GM12878 (cell line): ENCODE results near the gene CYP26B1. TPM values are rescaled to one million over a fixed set of nuclear protein-coding genes. Genes with fewer than 3 reads are reported as not detected.

ENCODE experiments used
- ATAC-seq: fragments of 200-7000 bp; cut with Tn5 transposase; 3 replicates; pipeline ENCODE4 v1.9.1; 2020; ENCODE audit warnings: mild to moderate bottlenecking, moderate library complexity
- BruUV-seq: library from RNA; stranded (reverse); fragments of 400-500 nt; replicated peaks from 2 replicates; lab custom pipeline; 2021; lab: Mats Ljungman, UMichigan
- CTCF ChIA-PET: fragments of 300-600 bp; sonication (Branson Sonifier 250); formaldehyde crosslinking; extraction: SDS; loops from one replicate; lab custom pipeline; 2021; ENCODE audit warnings: inconsistent platforms; lab: Yijun Ruan, JAX
- POLR2A ChIA-PET: fragments of 350-600 bp; formaldehyde crosslinking; extraction: SDS; loops from one replicate; lab custom pipeline; 2021; ENCODE audit warnings: inconsistent platforms; lab: Charles Lee
- RAD21 ChIA-PET: fragments of 300-600 bp; sonication (Branson Sonifier 250); formaldehyde crosslinking; loops from one replicate; lab custom pipeline; 2023; ENCODE audit warnings: antibody characterized with exemption; ENCODE audit not compliant: unreplicated experiment; lab: Charles Lee
- SMC1A ChIA-PET: fragments of 300-600 bp; sonication (Branson Sonifier 250); formaldehyde crosslinking; loops from one replicate; lab custom pipeline; 2023; ENCODE audit not compliant: unreplicated experiment, uncharacterized antibody; lab: Charles Lee
- DNase-seq: peaks from one replicate; pipeline ENCODE4 v3.0.0-alpha.2; 2011; ENCODE audit warnings: low read depth, low spot score
- FAIRE-seq: peaks from 3 replicates; lab custom pipeline; 2011; peaks lifted over from hg19 to GRCh38; lab: Jason Lieb, UNC
- H2AFZ ChIP-seq: 2 replicates; pipeline ENCODE4 v1.6.0; 2011; ENCODE audit warnings: low read depth, low read length, control low read depth; ENCODE audit not compliant: control insufficient read depth
- H3K27ac ChIP-seq: 2 replicates; pipeline ENCODE4 v1.5.1; 2011; ENCODE audit warnings: control low read depth; ENCODE audit not compliant: control insufficient read depth, insufficient read depth
- H3K27me3 ChIP-seq, 2 experiments: replicated peaks in 1 of 2; 2 replicates each; pipeline versions ENCODE4 v1.6.0 to v1.6.1; 2011; ENCODE audit warnings: low read length in 1 of 2; ENCODE audit not compliant: control insufficient read depth in 2 of 2, insufficient read depth in 2 of 2
- H3K36me3 ChIP-seq, 2 experiments: 2 replicates each; pipeline ENCODE4 v1.5.1; 2011; ENCODE audit warnings: low read length in 1 of 2; ENCODE audit not compliant: control insufficient read depth in 2 of 2, insufficient read depth in 2 of 2
- H3K4me1 ChIP-seq: 2 replicates; pipeline ENCODE4 v1.6.1; 2011; ENCODE audit warnings: mild to moderate bottlenecking, low read length, moderate library complexity, mixed read lengths; ENCODE audit not compliant: control insufficient read depth, insufficient read depth
- H3K4me2 ChIP-seq: 2 replicates; pipeline ENCODE4 v1.6.0; 2011; ENCODE audit warnings: control low read depth; ENCODE audit not compliant: control insufficient read depth, insufficient read depth
- H3K4me3 ChIP-seq: fragments of 200-600 bp; sonication (generic); 2 replicates; pipeline ENCODE4 v1.5.1; 2016
- H3K79me2 ChIP-seq: 2 replicates; pipeline ENCODE4 v1.6.0; 2011; ENCODE audit warnings: low read length; ENCODE audit not compliant: control insufficient read depth, insufficient read depth
- H3K9ac ChIP-seq: 2 replicates; pipeline ENCODE4 v1.8.0; 2011; ENCODE audit warnings: low read length, control low read depth, mixed read lengths; ENCODE audit not compliant: control insufficient read depth, insufficient read depth
- H3K9me3 ChIP-seq: replicated peaks from 3 replicates; pipeline ENCODE4 v1.5.1; 2011; ENCODE audit warnings: mild to moderate bottlenecking, low read length; ENCODE audit not compliant: control insufficient read depth, insufficient read depth
- H4K20me1 ChIP-seq: 2 replicates; pipeline ENCODE4 v1.6.0; 2011; ENCODE audit not compliant: control insufficient read depth, insufficient read depth
- CEBPB ChIP-seq, 2 experiments: fragments of 150-350 bp in 1 of 2; IDR thresholded peaks; 2 replicates each; pipeline ENCODE4 v1.6.1; 2012 to 2014; ENCODE audit warnings: low read depth in 2 of 2, low read length in 2 of 2, borderline replicate concordance in 1 of 2, inconsistent platforms in 1 of 2
- MEF2B ChIP-seq: fragments of 450-650 bp; IDR thresholded peaks from 2 replicates; pipeline ENCODE4 v1.6.1; 2018; ENCODE audit warnings: mild to moderate bottlenecking, moderate library complexity; ENCODE audit not compliant: partially characterized antibody, poor library complexity, severe bottlenecking
- NR2F1 ChIP-seq: fragments of 450-650 bp; conservative IDR thresholded peaks from 2 replicates; pipeline ENCODE4 v1.6.1; 2017; ENCODE audit warnings: mild to moderate bottlenecking
- POLR2A ChIP-seq: IDR thresholded peaks from 2 replicates; pipeline ENCODE4 v1.6.1; 2011; ENCODE audit warnings: low read depth, mild to moderate bottlenecking, low read length
- YY1 ChIP-seq: IDR thresholded peaks from 2 replicates; pipeline ENCODE4 v1.6.1; 2011; ENCODE audit warnings: low read depth, mild to moderate bottlenecking, low read length
- WGBS: methylation state at CpG from one replicate; pipeline ENCODE4 v1.1.6; 2016; ENCODE audit warnings: low lambda C conversion rate; ENCODE audit not compliant: insufficient replicate concordance, insufficient coverage; ENCODE audit errors: missing lambda C conversion rate; 5-methylcytosine and 5-hydroxymethylcytosine counted together
- in situ Hi-C: fragments of 300-500 bp; cut with MboI; formaldehyde crosslinking; loops from 9 replicates; pipeline ENCODE4 v1.14.3; 2018; ENCODE audit warnings: mixed read lengths
- intact Hi-C: fragments of 100-400 bp; cut with micrococcal nuclease; formaldehyde crosslinking; loops from one replicate; pipeline ENCODE4 v1.14.2; 2022; ENCODE audit not compliant: unreplicated experiment
- polyA plus RNA-seq, 11 experiments: library from polyadenylated mRNA; depleted of rRNA in 4 of 11; unstranded in 6 of 11; stranded (reverse) in 5 of 11; fragments of >200 nt; fragmentation: Nextera tagmentation in 4 of 11; fragmentation: Illumina TruSeq in 1 of 11; extraction: Ambion mirVana in 4 of 11; extraction: Trizol in 1 of 11; gene quantifications; 1 replicate in 1 of 11; 2 replicates in 10 of 11; pipeline versions ENCODE4 v1.2.1 to v1.2.3, GENCODE V29; 2011 to 2016; ENCODE audit warnings: inconsistent platforms in 2 of 11, missing spikeins in 2 of 11, low read depth in 1 of 11
- total RNA-seq, 4 experiments: library from RNA; depleted of rRNA in 3 of 4; stranded (reverse); fragments of >200 nt in 3 of 4; fragmentation: Illumina TruSeq in 1 of 4; extraction: Trizol in 1 of 4; gene quantifications; 2 replicates each; pipeline versions ENCODE4 v1.2.1 to v1.2.3, GENCODE V29; 2013 to 2021
- TF ChIP-seq, protein P1 (sequence below): fragments of 450-650 bp; IDR thresholded peaks from 2 replicates; pipeline ENCODE4 v1.6.1; 2018; ENCODE audit warnings: borderline replicate concordance, mild to moderate bottlenecking; ENCODE audit not compliant: partially characterized antibody

The CYP26B1 gene
- total and polyA plus RNA-seq, 10 of the 15 experiments (the other 5 are each of a cell fraction or from before 2014, with no cell fraction given), result not detected

DNA sequence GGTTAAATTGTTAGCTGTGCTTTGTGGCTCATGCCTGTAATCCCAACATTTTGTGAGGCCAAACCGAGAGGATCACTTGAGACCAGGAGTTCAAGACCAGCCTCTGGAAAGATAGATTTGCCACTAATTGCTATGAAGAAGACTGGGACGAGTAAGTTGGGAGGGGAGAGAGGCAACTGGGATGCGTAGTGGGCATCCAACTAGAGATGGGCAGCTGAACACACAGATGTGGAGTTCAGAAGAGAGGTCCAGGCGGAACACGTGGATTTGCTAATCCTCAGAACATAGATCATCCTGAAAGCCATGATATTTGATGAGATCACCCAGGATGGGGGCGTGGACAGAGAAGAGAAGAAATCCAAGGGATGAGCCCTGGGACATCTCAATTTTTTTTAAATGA, 48.7 kb downstream of the CYP26B1 start:
- Histone ChIP-seq H3K4me1 (no peaks in the 10 kb centered on the region), H3K4me2 (no peak overlapping the region), H3K9ac (no peak overlapping the region), H2AFZ (no peak overlapping the region), H3K27ac (no peak overlapping the region), H4K20me1 (no peaks in the 10 kb centered on the region), H3K36me3 (no peaks in the 10 kb centered on the region), H3K9me3 (no peaks in the 10 kb centered on the region), H3K79me2 (no peaks in the 10 kb centered on the region), H3K4me3 (no peak overlapping the region), H3K27me3 (0 out of 4 replicates have a peak, but pooled peaks cover 0 to 1% of the 10 kb centered on the region in 2 experiments)
- in situ Hi-C loops (no loop called here), intact Hi-C loops (no loop called here)
- TF ChIP-seq CEBPB (IDR thresholded peaks at IDR 0.05; ENCODE audit: borderline replicate concordance in 1 of 2, low read depth in 2 of 2, low read length in 2 of 2) (no peak), POLR2A (no peak), YY1 (no peak), MEF2B (no peak)
- FAIRE-seq, result no peak
- RAD21 ChIA-PET, result no interaction called here
- POLR2A ChIA-PET, result no interaction called here
- BruUV-seq, result no TSS peak
- ATAC-seq, result no peak
- WGBS, result 13% methylated on average over 6 of the region's 6 CpGs
- SMC1A ChIA-PET, result no interaction called here
- CTCF ChIA-PET, result no interaction called here
- no peak for DNase-seq

DNA sequence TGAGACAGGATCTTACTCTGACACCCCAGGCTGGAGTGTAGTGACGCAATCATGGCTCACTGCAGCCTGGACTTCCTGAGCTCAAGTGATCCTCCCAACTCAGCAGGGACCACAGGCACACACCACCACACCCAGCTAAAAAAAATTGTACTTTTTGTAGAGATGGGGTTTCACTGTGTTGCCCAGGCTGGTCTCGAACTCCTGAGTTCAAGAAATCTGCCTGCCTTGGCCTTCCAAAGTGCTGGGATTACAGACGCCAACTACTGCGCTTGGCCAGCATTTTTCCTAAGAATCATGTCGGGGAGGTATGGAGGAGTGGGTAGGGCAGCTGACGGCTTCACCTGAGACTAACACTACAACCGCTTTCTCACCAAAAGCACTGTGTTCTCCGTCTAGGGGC, 50.4 kb downstream of the CYP26B1 start:
- DNase-seq, result no peak
- POLR2A ChIA-PET, result interaction anchor here (0.6 kb wide), 1 partner anchor 1611 kb away, joined by 6 read pairs; no protein-coding TSS in a partner anchor
- CTCF ChIA-PET, result interaction anchor here (1.3 kb wide), 1 partner anchor 173 kb away, joined by 3 read pairs; no protein-coding TSS in a partner anchor
- no peak overlapping the region for H2AFZ ChIP-seq
- FAIRE-seq, result no peak
- RAD21 ChIA-PET, result no interaction called here
- 0 out of 4 replicates have a peak, but pooled peaks cover 0 to 1% of the 10 kb centered on the region in 2 experiments for H3K27me3 ChIP-seq
- intact Hi-C loops (no loop called here), in situ Hi-C loops (no loop called here)
- no peaks in the 10 kb centered on the region for H3K4me1 ChIP-seq
- no peak overlapping the region for H3K4me3 ChIP-seq
- no peaks in the 10 kb centered on the region for H3K9me3 ChIP-seq
- H3K79me2 ChIP-seq, result no peaks in the 10 kb centered on the region
- SMC1A ChIA-PET, result no interaction called here
- 40% methylated on average over 7 of the region's 8 CpGs for WGBS
- no peaks in the 10 kb centered on the region for H3K36me3 ChIP-seq
- BruUV-seq, result no TSS peak
- ATAC-seq, result no peak
- H3K9ac ChIP-seq, result no peak overlapping the region
- no peaks in the 10 kb centered on the region for H4K20me1 ChIP-seq
- TF ChIP-seq, protein P1, sequence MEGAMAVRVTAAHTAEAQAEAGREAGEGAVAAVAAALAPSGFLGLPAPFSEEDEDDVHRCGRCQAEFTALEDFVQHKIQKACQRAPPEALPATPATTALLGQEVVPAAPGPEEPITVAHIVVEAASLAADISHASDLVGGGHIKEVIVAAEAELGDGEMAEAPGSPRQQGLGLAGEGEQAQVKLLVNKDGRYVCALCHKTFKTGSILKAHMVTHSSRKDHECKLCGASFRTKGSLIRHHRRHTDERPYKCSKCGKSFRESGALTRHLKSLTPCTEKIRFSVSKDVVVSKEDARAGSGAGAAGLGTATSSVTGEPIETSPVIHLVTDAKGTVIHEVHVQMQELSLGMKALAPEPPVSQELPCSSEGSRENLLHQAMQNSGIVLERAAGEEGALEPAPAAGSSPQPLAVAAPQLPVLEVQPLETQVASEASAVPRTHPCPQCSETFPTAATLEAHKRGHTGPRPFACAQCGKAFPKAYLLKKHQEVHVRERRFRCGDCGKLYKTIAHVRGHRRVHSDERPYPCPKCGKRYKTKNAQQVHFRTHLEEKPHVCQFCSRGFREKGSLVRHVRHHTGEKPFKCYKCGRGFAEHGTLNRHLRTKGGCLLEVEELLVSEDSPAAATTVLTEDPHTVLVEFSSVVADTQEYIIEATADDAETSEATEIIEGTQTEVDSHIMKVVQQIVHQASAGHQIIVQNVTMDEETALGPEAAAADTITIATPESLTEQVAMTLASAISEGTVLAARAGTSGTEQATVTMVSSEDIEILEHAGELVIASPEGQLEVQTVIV, result no peak
- no peak for TF ChIP-seq NR2F1
- no peak overlapping the region for H3K4me2 ChIP-seq
- no peak overlapping the region for H3K27ac ChIP-seq
